ENCODE measurements around the gene CDAN1.

The CDAN1 gene

DNA sequence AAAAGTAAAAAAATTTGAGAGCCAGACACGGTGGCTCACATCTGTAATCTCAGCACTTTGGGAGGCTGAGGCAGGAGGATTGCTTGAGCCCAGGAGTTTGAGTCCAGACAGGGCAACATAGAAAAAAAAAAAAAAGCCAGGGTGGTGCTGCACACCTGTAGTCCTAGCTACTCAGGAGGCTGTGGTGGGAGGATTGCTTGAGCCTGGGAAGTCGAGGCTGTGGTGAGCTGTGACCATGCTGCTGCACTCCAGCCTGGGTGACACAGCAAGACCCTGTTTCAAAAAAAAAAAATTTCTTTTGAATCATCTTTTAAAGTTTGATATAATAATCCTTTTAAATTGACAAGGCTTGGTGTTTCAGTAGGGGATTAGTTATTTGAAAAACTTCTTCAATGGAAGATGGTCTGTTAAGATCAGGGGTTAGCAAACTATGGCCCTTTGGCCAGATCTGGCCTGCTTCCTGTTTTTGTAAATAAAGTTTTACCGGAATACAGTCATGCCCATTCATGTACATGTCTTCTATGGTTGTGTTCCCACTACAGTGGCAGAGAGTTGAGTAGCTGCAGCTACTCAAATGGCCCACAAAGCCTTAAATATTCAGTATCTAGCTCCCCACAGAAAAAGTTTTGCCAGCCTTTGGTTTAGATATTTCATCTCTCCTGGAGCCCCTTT is 28.9 kb downstream of the CDAN1 start:
- DNase-seq = no peak

- no peak for DNase-seq
These were observed 29.9 kb downstream of the CDAN1 start for GRCh38 chr15:42707068-42707467.

GRCh38 chr15:42705336-42705735 is 31.6 kb downstream of the CDAN1 start:
- DNase-seq = no peak

DNA sequence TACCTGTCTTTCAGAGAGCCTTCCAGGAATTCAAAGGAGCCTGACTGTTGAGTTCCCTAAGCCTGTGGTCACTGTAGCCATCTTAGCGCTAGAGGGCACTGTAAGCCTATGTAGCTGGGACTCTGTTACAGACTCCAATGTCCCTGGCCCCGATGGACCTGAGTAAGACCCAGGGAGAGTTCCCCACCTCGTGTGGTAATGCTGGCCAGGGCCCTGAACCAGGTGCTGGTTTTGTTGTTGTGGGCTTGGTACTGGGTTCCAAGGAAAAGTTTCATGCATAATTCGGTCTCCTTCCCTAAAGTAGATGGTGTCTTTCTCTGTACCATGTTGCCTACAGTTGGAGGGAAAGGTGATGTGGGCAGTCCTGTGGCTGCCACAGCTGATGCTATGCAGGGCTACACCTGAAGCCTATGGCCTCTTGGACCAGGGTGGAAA is 32.4 kb downstream of the CDAN1 start:
- peak; percentile 63 for DNase-seq

GRCh38 chr15:42696626-42697025 is 40.3 kb downstream of the CDAN1 start:
- no peak for DNase-seq

- DNase-seq = no peak
These were observed 41.3 kb downstream of the CDAN1 start for GRCh38 chr15:42695527-42696071.

GRCh38 chr15:42694398-42694797 is 42.5 kb downstream of the CDAN1 start:
- no peak for DNase-seq

DNA sequence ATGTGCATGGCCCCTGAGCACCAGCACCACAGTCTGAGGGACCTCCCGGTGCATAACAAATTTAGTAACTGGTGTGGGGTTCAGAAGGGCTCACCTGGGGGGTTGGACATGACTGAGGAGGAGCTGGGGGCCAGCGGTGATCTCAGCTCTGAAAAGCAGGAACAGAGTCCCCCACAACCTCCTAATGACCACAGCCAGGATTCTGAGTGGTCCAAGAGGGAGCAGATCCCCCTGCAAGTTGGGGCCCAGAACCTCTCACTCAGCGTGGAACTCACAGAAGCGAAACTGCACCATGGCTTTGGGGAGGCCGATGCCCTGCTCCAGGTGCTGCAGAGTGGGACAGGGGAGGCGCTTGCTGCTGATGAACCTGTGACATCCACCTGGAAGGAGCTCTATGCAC is 43.0 kb downstream of the CDAN1 start:
- no peak for DNase-seq

GRCh38 chr15:42693496-42693895 is 43.4 kb downstream of the CDAN1 start:
- no peak for DNase-seq

DNA sequence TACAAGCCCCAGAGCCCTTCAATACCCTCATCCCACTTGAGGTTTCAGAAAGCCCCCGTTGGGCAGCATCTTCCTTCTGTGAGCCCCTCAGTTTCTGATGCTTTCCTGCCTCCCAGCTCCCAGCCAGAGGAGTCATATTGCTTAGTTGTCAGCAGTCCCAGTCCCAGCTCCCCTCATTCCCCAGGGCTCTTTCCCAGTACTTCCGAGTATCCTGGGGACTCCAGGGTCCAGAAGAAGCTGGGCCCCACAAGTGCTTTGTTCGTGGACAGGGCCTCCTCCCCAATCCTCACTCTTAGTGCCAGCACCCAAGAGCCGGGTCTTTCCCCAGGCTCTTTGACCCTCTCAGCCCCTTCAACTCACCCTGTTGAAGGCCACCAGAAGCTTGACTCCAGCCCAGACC is 43.9 kb downstream of the CDAN1 start:
- DNase-seq = no peak

- no peak for DNase-seq
These were observed 44.4 kb downstream of the CDAN1 start for GRCh38 chr15:42692536-42692935.

- no peak for DNase-seq
These were observed 45.2 kb downstream of the CDAN1 start for GRCh38 chr15:42691770-42692169.

GRCh38 chr15:42691308-42691707 is 45.6 kb downstream of the CDAN1 start:
- DNase-seq = no peak

GRCh38 chr15:42688301-42688700 is 48.6 kb downstream of the CDAN1 start:
- DNase-seq = no peak

DNA sequence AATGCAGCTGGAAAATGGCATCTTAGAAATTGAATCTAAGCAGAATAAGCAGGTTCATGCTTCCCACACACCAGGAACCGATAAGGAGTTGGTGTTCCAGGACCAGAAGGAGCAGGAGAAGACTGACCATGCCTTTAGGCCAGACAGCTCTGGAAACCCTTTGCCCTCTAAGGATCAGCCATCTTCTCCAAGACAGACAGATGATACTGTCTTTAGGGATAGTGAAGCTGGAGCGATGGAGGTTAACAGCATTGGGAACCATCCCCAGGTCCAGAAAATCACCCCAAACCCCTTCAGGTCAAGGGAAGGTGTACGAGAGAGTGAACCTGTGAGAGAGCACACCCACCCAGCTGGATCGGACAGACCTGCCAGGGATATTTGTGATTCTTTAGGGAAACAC is 49.2 kb downstream of the CDAN1 start:
- no peak for DNase-seq

GRCh38 chr15:42686281-42686680 is 50.6 kb downstream of the CDAN1 start:
- DNase-seq = no peak

DNA sequence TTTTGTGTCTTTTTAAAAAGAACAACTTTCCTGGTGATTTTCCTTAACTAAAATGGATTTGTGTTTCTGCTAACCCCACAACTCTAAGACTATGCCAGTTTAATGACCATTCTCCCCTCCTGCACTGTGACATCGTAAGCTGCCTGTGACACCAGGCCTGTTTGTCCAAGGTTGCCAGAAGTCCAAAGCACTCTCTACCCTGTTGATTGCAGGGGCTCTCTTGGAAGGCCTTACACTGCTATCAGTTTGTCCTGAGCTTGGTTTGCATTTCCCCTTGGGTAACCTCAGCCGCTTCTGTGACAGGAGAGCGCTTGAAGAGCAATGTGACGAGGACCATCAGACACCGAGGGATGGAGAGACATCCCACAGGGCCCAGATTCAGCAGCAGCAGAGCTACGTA is 55.8 kb downstream of the CDAN1 start:
- DNase-seq = no peak

- DNase-seq = peak; percentile 36
These were observed 56.8 kb downstream of the CDAN1 start for GRCh38 chr15:42680142-42680482.

- DNase-seq = no peak
These were observed 57.4 kb downstream of the CDAN1 start for GRCh38 chr15:42679285-42680141.

DNA sequence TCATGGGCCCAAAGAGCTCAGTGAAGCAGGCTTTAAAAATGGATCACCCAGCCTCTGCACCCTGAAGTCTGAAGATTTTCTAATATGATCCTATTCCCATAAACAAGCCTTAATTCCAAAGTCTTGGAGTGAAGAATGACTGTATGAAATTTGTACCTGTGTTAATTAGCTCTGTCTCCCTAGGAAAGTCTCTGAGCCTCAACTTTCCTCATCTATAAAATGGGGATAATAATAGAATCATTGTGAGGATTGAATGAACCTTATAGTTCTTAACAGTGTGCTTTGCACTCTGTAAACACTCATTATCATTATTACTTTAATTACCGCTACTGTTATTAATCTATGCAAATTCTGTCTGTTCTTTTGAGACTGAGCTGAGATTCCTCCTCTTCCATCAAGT is 61.9 kb downstream of the CDAN1 start:
- DNase-seq = no peak

- DNase-seq = no peak
These were observed 62.5 kb downstream of the CDAN1 start for GRCh38 chr15:42674472-42674871.
